HG02938 (cell line): ENCODE measurements around the gene PRSS2.

Source experiments
- ATAC-seq: cut with Tn5 transposase; IDR thresholded peaks from one replicate; pipeline ENCODE4 v1.9.1; 2021; ENCODE audit warnings: mild to moderate bottlenecking, moderate library complexity; ENCODE audit not compliant: unreplicated experiment

Gene PRSS2

DNA sequence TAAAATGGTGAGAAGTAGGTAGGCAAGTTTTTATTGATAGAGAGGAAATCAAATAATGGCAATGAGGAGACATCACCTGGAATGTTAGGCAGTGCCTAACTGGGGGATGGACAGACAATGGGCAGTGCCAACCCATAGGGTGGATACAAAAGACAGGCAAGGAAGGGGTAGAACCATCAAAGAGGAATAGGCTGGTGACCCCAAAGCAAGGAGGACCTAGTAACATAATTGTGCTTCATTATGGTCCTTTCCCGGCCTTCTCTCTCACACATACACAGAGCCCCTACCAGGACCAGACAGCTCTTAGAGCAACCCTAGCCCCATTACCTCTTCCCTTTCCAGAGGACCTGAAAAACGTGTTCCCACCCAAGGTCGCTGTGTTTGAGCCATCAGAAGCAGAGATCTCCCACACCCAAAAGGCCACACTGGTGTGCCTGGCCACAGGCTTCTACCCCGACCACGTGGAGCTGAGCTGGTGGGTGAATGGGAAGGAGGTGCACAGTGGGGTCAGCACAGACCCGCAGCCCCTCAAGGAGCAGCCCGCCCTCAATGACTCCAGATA is 30.0 kb downstream of the PRSS2 start:
- ATAC-seq = no peak

DNA sequence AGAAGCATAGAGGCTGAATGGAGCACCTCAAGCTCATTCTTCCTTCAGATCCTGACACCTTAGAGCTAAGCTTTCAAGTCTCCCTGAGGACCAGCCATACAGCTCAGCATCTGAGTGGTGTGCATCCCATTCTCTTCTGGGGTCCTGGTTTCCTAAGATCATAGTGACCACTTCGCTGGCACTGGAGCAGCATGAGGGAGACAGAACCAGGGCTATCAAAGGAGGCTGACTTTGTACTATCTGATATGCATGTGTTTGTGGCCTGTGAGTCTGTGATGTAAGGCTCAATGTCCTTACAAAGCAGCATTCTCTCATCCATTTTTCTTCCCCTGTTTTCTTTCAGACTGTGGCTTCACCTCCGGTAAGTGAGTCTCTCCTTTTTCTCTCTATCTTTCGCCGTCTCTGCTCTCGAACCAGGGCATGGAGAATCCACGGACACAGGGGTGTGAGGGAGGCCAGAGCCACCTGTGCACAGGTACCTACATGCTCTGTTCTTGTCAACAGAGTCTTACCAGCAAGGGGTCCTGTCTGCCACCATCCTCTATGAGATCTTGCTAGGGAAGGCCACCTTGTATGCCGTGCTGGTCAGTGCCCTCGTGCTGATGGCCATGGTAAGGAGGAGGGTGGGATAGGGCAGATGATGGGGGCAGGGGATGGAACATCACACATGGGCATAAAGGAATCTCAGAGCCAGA is 31.0 kb downstream of the PRSS2 start:
- ATAC-seq = no peak

- ATAC-seq = no peak
Measured at GRCh38 chr7:142802301-142802700, 31.5 kb downstream of the PRSS2 start.

DNA sequence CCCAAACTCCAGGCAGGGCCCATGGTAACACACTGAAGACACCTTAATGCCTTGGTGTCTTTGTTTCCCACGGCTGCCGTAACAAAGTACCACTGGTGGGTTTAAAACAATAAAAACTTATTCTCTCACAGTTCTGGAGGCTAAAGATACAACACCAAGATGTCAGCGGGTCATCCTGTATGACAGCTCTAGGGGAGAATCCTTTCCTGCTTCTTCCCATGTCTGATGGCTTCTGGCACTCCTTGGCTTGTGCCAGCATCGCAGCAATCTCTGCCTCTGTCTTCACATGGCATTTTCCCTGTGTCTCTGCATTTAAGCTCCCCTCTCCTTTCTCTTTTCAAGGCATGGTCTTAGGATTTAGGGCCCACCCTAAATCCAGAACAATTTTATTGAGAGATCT is 33.1 kb downstream of the PRSS2 start:
- no peak for ATAC-seq

GRCh38 chr7:142804728-142805207 is 34.0 kb downstream of the PRSS2 start:
- no peak for ATAC-seq

- ATAC-seq = no peak
Measured at GRCh38 chr7:142805350-142806021, 34.7 kb downstream of the PRSS2 start.

GRCh38 chr7:142806022-142806356 is 35.2 kb downstream of the PRSS2 start:
- ATAC-seq = no peak

DNA sequence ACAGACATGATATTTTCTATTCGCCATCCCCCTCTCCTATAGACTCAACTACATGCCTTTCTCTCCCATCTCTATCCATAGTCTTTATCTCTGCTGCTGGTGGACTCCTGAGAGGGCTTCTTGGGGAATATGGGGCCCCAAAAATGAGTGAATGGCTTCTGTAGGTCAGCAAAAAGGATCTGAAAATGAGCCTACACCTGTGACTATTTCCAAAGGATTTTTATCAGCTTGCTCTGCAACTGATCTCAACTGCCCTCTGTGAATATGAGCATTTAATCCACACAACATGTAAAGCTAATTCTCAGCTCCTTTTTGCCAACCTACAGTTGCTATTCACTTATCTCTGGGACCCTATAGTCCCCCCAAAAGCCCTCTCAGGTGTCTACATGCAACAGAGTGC is 36.2 kb downstream of the PRSS2 start:
- no peak for ATAC-seq

DNA sequence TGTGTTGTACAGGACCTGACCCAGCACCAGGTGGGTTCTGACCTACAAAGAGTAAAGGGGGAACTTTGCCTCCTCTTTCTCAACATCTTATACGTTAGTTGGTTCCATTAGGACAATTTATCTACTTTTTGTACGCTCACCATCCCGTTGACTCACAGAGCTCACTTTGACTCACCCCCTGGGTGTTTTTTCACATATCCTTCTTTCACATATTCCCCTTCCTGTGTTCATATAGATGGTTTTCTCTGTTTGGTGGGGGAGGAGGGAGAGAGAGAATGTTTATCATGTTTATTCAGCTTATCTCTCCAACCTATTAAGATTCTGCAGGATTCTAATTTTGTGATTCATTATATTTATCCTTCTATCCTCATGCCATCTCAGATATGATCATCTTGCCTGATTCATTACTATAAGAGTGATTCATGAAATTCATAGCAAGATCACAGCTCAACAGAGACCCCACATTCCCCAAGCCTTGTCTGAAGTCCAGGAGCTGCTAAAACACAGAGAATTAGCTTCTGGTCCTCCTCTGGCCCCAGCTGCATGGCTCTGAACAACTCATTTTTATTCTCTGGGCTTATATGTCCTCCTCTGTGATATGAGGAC is 37.2 kb downstream of the PRSS2 start:
- no peak for ATAC-seq

- ATAC-seq = peak; percentile 32
Measured at GRCh38 chr7:142808461-142808801, 37.7 kb downstream of the PRSS2 start.

- ATAC-seq = peak; percentile 92
Measured at GRCh38 chr7:142808802-142809583, 38.2 kb downstream of the PRSS2 start.

- no peak for ATAC-seq
Measured at GRCh38 chr7:142809671-142810070, 38.9 kb downstream of the PRSS2 start.

GRCh38 chr7:142811154-142811737 is 40.5 kb downstream of the PRSS2 start:
- ATAC-seq = no peak

GRCh38 chr7:142812437-142813215 is 41.9 kb downstream of the PRSS2 start:
- no peak for ATAC-seq

DNA sequence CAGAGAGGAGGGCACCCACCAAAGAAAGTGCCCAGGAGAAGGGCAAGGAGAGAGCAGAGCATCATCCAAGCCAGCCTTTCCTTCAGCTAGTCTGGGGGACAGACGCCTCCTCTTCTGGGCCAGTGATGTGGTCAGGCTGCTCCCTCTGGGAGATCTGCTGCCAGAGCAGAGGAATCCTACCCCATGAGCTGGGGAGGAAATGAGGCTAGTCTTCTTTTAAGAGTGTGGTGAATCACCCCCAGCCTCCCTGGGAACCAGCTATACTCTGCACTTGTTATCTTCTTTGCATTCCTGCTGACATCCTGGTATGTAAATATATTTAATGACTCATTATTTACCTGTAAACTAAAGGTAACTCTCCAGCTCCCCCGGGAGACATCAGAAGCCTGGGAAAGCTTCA is 42.5 kb downstream of the PRSS2 start:
- no peak for ATAC-seq

DNA sequence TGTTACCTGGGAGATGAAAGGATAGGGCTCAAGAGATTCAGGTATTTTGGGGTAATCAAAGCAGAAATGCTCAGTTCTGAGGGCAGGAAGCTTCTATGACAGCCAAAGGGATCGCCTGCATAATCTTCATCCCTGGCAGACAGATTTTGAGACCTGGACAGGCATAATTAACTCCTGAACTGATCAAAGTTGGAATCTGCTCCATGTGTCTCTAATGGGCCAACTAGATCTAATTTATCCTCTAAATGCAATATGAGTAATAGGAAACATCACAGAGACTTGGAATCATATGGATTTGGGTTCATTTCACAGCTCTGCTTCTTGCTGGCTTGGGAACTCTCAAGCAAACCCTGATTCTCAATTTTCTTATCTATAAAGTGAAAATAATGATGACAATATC is 42.9 kb downstream of the PRSS2 start:
- no peak for ATAC-seq

DNA sequence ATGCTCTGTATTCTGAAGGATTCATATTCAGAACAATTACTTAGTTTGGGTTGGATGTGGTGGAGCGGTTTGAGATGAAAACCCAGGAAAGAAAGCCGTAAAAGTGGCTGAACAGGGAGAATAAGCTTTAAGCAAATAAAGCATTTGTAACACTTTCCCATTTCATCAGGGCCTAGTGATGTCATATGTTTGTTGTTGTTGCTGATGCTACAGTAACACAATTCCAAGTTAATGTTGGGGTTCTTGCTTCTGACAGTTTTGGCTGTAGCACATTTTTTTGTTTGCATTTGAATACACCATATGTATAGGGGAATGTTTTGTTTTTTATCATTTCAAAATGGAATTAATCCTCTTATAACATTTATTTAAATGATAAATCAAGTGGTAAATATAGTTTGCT is 43.7 kb downstream of the PRSS2 start:
- no peak for ATAC-seq

DNA sequence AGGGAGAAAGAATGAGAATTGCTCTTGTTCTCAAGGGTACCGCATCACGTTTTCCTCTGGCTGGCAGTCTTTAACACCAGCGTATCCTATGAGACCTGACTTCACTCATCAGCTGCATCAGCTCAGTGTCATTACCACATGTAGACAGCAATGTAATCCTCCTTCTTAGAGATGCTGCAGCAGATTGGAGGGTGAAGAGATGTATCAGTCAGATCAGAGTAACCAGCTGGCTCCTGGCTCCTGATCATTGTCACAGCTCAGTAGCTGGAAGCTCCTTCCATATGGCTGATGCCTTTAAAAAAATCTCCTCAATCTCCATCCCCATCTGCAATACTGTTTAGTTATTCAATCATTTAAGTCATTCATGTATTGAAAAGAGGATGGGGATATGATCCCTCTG is 44.4 kb downstream of the PRSS2 start:
- no peak for ATAC-seq

- ATAC-seq = no peak
Measured at GRCh38 chr7:142817506-142817905, 46.7 kb downstream of the PRSS2 start.

DNA sequence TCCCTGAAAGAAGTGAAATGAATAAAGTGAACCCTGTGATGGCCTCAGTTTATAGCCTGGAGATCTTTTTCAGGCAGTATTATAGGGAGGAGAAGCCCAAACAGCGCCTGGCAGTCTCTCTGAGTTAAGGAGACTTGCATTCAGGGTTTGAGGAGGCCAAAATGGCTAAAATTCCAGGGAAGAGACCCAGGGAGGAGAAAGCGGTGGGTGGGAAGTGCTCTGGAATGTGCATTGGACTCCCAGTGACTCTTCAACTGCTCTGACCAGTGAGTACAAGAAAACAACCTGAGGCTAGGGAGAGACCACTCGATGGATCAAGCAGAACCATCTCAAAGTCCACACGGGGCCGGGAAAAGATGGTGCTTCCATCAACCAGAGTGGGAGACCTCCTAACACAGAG is 48.8 kb downstream of the PRSS2 start:
- no peak for ATAC-seq
